NCI-H1417 (cell line): Measurements from ENCODE around the gene RXRA.
A peak's percentile ranks its signal among the peaks of the same experiment; 100 is the strongest.

Source experiments
- DNase-seq, 3 experiments: peaks; one replicate each; lab custom pipeline; 2025; lab: John Stamatoyannopoulos, UW

RXRA gene

GRCh38 chr9:134353539-134353938 is 27.3 kb downstream of the RXRA start:
- no peak for DNase-seq

- DNase-seq: no peak
Observed at GRCh38 chr9:134355158-134355557, 28.9 kb downstream of the RXRA start.

- no peak for DNase-seq
Observed at GRCh38 chr9:134355561-134356279, 29.5 kb downstream of the RXRA start.

- DNase-seq: no peak
Observed at GRCh38 chr9:134356496-134357470, 30.5 kb downstream of the RXRA start.

- DNase-seq: no peak
Observed at GRCh38 chr9:134357631-134358025, 31.4 kb downstream of the RXRA start.

GRCh38 chr9:134358026-134358661 is 31.9 kb downstream of the RXRA start:
- DNase-seq: peak in 2 of 3 experiments; percentile 28 to 56

- DNase-seq: peak in 2 of 3 experiments; percentile 84 to 91
Observed at GRCh38 chr9:134358662-134359319, 32.5 kb downstream of the RXRA start.

- DNase-seq: no peak
Observed at GRCh38 chr9:134359493-134360179, 33.4 kb downstream of the RXRA start.

GRCh38 chr9:134360180-134360759 is 34.0 kb downstream of the RXRA start:
- peak in 1 of 3 experiments; percentile 35 for DNase-seq

- peak in 1 of 3 experiments; percentile 49 for DNase-seq
Observed at GRCh38 chr9:134360897-134361296, 34.6 kb downstream of the RXRA start.

- peak in 2 of 3 experiments; percentile 70 to 86 for DNase-seq
Observed at GRCh38 chr9:134361426-134361825, 35.2 kb downstream of the RXRA start.

- peak in 1 of 3 experiments; percentile 70 for DNase-seq
Observed at GRCh38 chr9:134361843-134362414, 35.7 kb downstream of the RXRA start.

- DNase-seq: no peak
Observed at GRCh38 chr9:134363450-134363849, 37.2 kb downstream of the RXRA start.

GRCh38 chr9:134364391-134365114 is 38.3 kb downstream of the RXRA start:
- DNase-seq: no peak

- DNase-seq: no peak
Observed at GRCh38 chr9:134365115-134365596, 38.9 kb downstream of the RXRA start.

- DNase-seq: peak in 2 of 3 experiments; percentile 71 to 83
Observed at GRCh38 chr9:134365791-134366222, 39.6 kb downstream of the RXRA start.

GRCh38 chr9:134366223-134367031 is 40.2 kb downstream of the RXRA start:
- peak; percentile 0 to 84 (median 71) for DNase-seq

GRCh38 chr9:134367061-134367460 is 40.8 kb downstream of the RXRA start:
- DNase-seq: no peak
